MV-4-11 (cell line): Measurements from ENCODE around the gene SATL1.
"Not testable (repeated sequence)": the region's sequence is repeated elsewhere in the genome, so short reads cannot be mapped to it uniquely, and the experiment has no call there.

Experiments used
- DNase-seq: peaks from one replicate; lab custom pipeline; 2025; lab: John Stamatoyannopoulos, UW

Gene SATL1

GRCh38 chrX:85108165-85108564 is 135.4 kb downstream of the SATL1 start:
- no peak for DNase-seq

- DNase-seq = no peak
Observed at GRCh38 chrX:85107407-85107806, 136.2 kb downstream of the SATL1 start.

GRCh38 chrX:85089321-85089840 is 154.2 kb downstream of the SATL1 start:
- DNase-seq = no peak

- DNase-seq = peak; percentile 0
Observed at GRCh38 chrX:85084770-85085393, 158.7 kb downstream of the SATL1 start.

- DNase-seq = not testable (repeated sequence)
Observed at GRCh38 chrX:85077247-85077646, 166.3 kb downstream of the SATL1 start.

- DNase-seq = no peak
Observed at GRCh38 chrX:85065512-85066198, 177.9 kb downstream of the SATL1 start.

- DNase-seq = no peak
Observed at GRCh38 chrX:85052636-85053343, 190.8 kb downstream of the SATL1 start.

GRCh38 chrX:85052205-85052604 is 191.4 kb downstream of the SATL1 start:
- DNase-seq = no peak

GRCh38 chrX:85051627-85052026 is 192.0 kb downstream of the SATL1 start:
- no peak for DNase-seq
